ENCODE results near the gene ST6GALNAC4.

ST6GALNAC4 gene

GRCh38 chr9:127880143-127880542, 36.7 kb downstream of the ST6GALNAC4 start:
- Histone ChIP-seq H3K4me2 (ENCODE audit: low read length) (peak overlapping the region; percentile 22; the same call in 1 of the 2 replicates), H3K4me1 (ENCODE audit: low read length) (peaks cover 15% of the 10 kb centered on the region), H3K9me3 (ENCODE audit: insufficient read depth, low read length) (no peaks in the 10 kb centered on the region), H3K27ac (ENCODE audit: low read length) (no peak overlapping the region), H3K4me3 (ENCODE audit: low read length) (no peak overlapping the region), H3K9ac (ENCODE audit: low read length) (no peak overlapping the region), H3K36me3 (replicated peaks; ENCODE audit: low read depth, low read length) (no peaks in the 10 kb centered on the region), H3K27me3 (ENCODE audit: low read depth, low read length) (no peaks in the 10 kb centered on the region), H4K20me1 (ENCODE audit: insufficient read depth, low read length) (no peaks in the 10 kb centered on the region), H3K79me2 (ENCODE audit: low read length) (no peaks in the 10 kb centered on the region), H2AFZ (ENCODE audit: low read depth, low read length) (no peak overlapping the region)
- no peak for TF ChIP-seq CTCF (IDR thresholded peaks at IDR 0.05; ENCODE audit: low read depth, low read length)
- TF ChIP-seq EZH2phosphoT487 (IDR thresholded peaks at IDR 0.05; ENCODE audit: low read depth), result no peak

- no peaks in the 10 kb centered on the region for H3K36me3 ChIP-seq (replicated peaks; ENCODE audit: low read depth, low read length)
- no peak overlapping the region for H2AFZ ChIP-seq (ENCODE audit: low read depth, low read length)
- no peaks in the 10 kb centered on the region for H3K9me3 ChIP-seq (ENCODE audit: insufficient read depth, low read length)
- H3K27me3 ChIP-seq (ENCODE audit: low read depth, low read length), result no peaks in the 10 kb centered on the region
- H3K79me2 ChIP-seq (ENCODE audit: low read length), result no peaks in the 10 kb centered on the region
- H3K27ac ChIP-seq (ENCODE audit: low read length), result no peak overlapping the region
- H4K20me1 ChIP-seq (ENCODE audit: insufficient read depth, low read length), result no peaks in the 10 kb centered on the region
- TF ChIP-seq EZH2phosphoT487 (IDR thresholded peaks at IDR 0.05; ENCODE audit: low read depth), result no peak
- no peak for TF ChIP-seq CTCF (IDR thresholded peaks at IDR 0.05; ENCODE audit: low read depth, low read length)
- H3K4me3 ChIP-seq (ENCODE audit: low read length), result no peak overlapping the region
- H3K4me1 ChIP-seq (ENCODE audit: low read length), result peaks cover 15% of the 10 kb centered on the region
- H3K9ac ChIP-seq (ENCODE audit: low read length), result no peak overlapping the region
- H3K4me2 ChIP-seq (ENCODE audit: low read length), result no peak overlapping the region
Observed at GRCh38 chr9:127878652-127879390, 38.0 kb downstream of the ST6GALNAC4 start.

- no peaks in the 10 kb centered on the region for H3K27me3 ChIP-seq (ENCODE audit: low read depth, low read length)
- H3K9ac ChIP-seq (ENCODE audit: low read length), result no peak overlapping the region
- no peak for TF ChIP-seq EZH2phosphoT487 (IDR thresholded peaks at IDR 0.05; ENCODE audit: low read depth)
- TF ChIP-seq CTCF (IDR thresholded peaks at IDR 0.05; ENCODE audit: low read depth, low read length), result no peak
- no peak overlapping the region for H2AFZ ChIP-seq (ENCODE audit: low read depth, low read length)
- no peak overlapping the region for H3K4me3 ChIP-seq (ENCODE audit: low read length)
- no peaks in the 10 kb centered on the region for H3K9me3 ChIP-seq (ENCODE audit: insufficient read depth, low read length)
- no peaks in the 10 kb centered on the region for H4K20me1 ChIP-seq (ENCODE audit: insufficient read depth, low read length)
- H3K79me2 ChIP-seq (ENCODE audit: low read length), result no peaks in the 10 kb centered on the region
- peaks cover 15% of the 10 kb centered on the region for H3K4me1 ChIP-seq (ENCODE audit: low read length)
- no peaks in the 10 kb centered on the region for H3K36me3 ChIP-seq (replicated peaks; ENCODE audit: low read depth, low read length)
- no peak overlapping the region for H3K27ac ChIP-seq (ENCODE audit: low read length)
- H3K4me2 ChIP-seq (ENCODE audit: low read length), result no peak overlapping the region
Observed at GRCh38 chr9:127878001-127878651, 38.7 kb downstream of the ST6GALNAC4 start.

GRCh38 chr9:127877566-127877998, 39.3 kb downstream of the ST6GALNAC4 start, which contains the start of gene AK1:
AK1 (minus strand) TSS chr9:127877675; CDS start chr9:127874617, 3,058 bp downstream.
- Histone ChIP-seq H4K20me1 (ENCODE audit: insufficient read depth, low read length) (no peaks in the 10 kb centered on the region), H3K36me3 (replicated peaks; ENCODE audit: low read depth, low read length) (no peaks in the 10 kb centered on the region), H3K79me2 (ENCODE audit: low read length) (no peaks in the 10 kb centered on the region), H2AFZ (ENCODE audit: low read depth, low read length) (no peak within 1 kb of the TSS), H3K9ac (ENCODE audit: low read length) (no peak within 1 kb of the TSS), H3K27ac (ENCODE audit: low read length) (no peak within 1 kb of the TSS), H3K4me3 (ENCODE audit: low read length) (no peak within 1 kb of the TSS), H3K4me2 (ENCODE audit: low read length) (no peak within 1 kb of the TSS), H3K9me3 (ENCODE audit: insufficient read depth, low read length) (no peaks in the 10 kb centered on the region), H3K4me1 (ENCODE audit: low read length) (peaks cover 15% of the 10 kb centered on the region), H3K27me3 (ENCODE audit: low read depth, low read length) (no peaks in the 10 kb centered on the region)
- TF ChIP-seq EZH2phosphoT487 (IDR thresholded peaks at IDR 0.05; ENCODE audit: low read depth) (no peak), CTCF (IDR thresholded peaks at IDR 0.05; ENCODE audit: low read depth, low read length) (no peak)
